Thyroid gland (tissue), 4 donors: ENCODE results near the gene AGMO.

Source experiments
- CTCF ChIP-seq, 6 experiments: fragments of 200-600 bp in 3 of 6; fragments of 450-650 bp in 3 of 6; sonication (generic) in 3 of 6; IDR thresholded peaks; one replicate each; pipeline ENCODE4 v1.5.1; 2016 to 2019; ENCODE audit warnings: antibody characterized with exemption in 6 of 6, mild to moderate bottlenecking in 2 of 6, inconsistent platforms in 1 of 6, moderate library complexity in 1 of 6
- POLR2A ChIP-seq, 2 donors: fragments of 450-650 bp; IDR thresholded peaks; one replicate each; pipeline ENCODE4 v1.6.1; 2017; ENCODE audit warnings: antibody characterized with exemption in 2 of 2, mild to moderate bottlenecking in 2 of 2, moderate library complexity in 1 of 2

- TF ChIP-seq CTCF (IDR thresholded peaks at IDR 0.05) (no peak), POLR2A (IDR thresholded peaks at IDR 0.05) (no peak)
Measured at GRCh38 chr7:15555381-15555859, 6.4 kb downstream of the AGMO start.
